Neural progenitor cell (in vitro differentiated cells): ENCODE measurements around the gene CDH13.

ENCODE experiments used
- CTCF ChIP-seq: fragments of 200-600 bp; sonication (generic); IDR thresholded peaks from 2 replicates; pipeline ENCODE4 v1.5.1; 2017; ENCODE audit warnings: antibody characterized with exemption, mild to moderate bottlenecking
- EZH2 ChIP-seq: fragments of 200-600 bp; sonication (generic); IDR thresholded peaks from 2 replicates; pipeline ENCODE4 v1.6.1; 2017; ENCODE audit warnings: antibody characterized with exemption, mild to moderate bottlenecking, moderate library complexity

GRCh38 chr16:82963653-82964052 is 336.9 kb downstream of the CDH13 start:
- TF ChIP-seq CTCF (no peak), EZH2 (no peak)
